Nephron progenitor cell (in vitro differentiated cells): Measurements from ENCODE around the gene SPSB4.

Source experiments
- DNase-seq: peaks from one replicate; pipeline ENCODE4 v3.0.0; 2021
- H3K27ac Mint-ChIP-seq: 2 replicates; pipeline ENCODE4 v1.8.0; 2021; ENCODE audit warnings: mild to moderate bottlenecking, moderate library complexity, mixed read lengths
- H3K27me3 Mint-ChIP-seq: 2 replicates; pipeline ENCODE4 v1.8.0; 2021; ENCODE audit warnings: mild to moderate bottlenecking, low read depth, mixed read lengths; ENCODE audit not compliant: poor library complexity
- H3K36me3 Mint-ChIP-seq: 2 replicates; pipeline ENCODE4 v1.8.0; 2021; ENCODE audit warnings: low read depth, mixed read lengths
- H3K4me1 Mint-ChIP-seq: 2 replicates; pipeline ENCODE4 v1.8.0; 2021; ENCODE audit warnings: mixed read lengths
- H3K4me3 Mint-ChIP-seq: 2 replicates; pipeline ENCODE4 v1.8.0; 2021; ENCODE audit warnings: mild to moderate bottlenecking, moderate library complexity, mixed read lengths
- H3K9me3 Mint-ChIP-seq: 2 replicates; pipeline ENCODE4 v1.8.0; 2021; ENCODE audit warnings: mild to moderate bottlenecking, moderate library complexity, mixed read lengths
- TF ChIP-seq, protein P1 (sequence below): fragments of 200-600 bp; sonication (generic); IDR thresholded peaks from 2 replicates; pipeline ENCODE4 v1.5.0; 2021; ENCODE audit warnings: antibody characterized with exemption

Gene SPSB4

DNA sequence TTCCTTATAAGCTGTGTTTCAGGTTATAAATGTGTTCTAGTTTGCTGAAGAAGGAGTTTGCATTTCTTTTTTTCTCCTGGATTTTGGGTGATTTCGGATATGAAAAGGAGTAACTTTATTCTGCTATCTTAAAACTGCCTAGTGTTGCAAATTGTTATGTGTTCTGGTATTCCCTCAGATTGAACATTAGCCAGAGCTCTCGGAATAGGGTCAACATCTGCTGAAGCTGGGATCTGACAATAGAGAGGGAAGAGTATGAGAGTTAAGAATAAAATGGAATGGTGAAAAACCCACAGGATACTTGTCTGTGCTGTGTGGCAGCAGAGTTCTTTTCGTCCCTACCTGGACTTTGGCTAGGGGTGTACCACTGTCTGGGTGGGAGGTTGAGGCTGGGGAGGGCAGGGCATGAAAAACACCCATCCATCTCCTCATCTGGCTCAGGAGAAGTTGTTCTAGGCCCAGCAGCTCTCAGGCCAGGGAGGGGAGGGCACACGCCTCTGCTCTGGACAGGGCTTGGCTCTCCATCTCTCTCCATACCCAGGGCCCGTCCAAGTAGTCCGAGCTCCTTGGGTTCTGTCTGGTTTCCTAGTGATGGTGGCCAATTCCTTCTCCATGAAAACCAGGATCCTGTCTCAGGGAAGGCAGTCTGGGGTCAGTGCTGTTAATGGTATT is 13.2 kb downstream of the SPSB4 start:
- H3K36me3 Mint-ChIP-seq = peaks cover 42% of the 10 kb centered on the region
- TF ChIP-seq, protein P1, sequence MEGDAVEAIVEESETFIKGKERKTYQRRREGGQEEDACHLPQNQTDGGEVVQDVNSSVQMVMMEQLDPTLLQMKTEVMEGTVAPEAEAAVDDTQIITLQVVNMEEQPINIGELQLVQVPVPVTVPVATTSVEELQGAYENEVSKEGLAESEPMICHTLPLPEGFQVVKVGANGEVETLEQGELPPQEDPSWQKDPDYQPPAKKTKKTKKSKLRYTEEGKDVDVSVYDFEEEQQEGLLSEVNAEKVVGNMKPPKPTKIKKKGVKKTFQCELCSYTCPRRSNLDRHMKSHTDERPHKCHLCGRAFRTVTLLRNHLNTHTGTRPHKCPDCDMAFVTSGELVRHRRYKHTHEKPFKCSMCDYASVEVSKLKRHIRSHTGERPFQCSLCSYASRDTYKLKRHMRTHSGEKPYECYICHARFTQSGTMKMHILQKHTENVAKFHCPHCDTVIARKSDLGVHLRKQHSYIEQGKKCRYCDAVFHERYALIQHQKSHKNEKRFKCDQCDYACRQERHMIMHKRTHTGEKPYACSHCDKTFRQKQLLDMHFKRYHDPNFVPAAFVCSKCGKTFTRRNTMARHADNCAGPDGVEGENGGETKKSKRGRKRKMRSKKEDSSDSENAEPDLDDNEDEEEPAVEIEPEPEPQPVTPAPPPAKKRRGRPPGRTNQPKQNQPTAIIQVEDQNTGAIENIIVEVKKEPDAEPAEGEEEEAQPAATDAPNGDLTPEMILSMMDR = no peak
- no peak overlapping the region for H3K4me3 Mint-ChIP-seq
- H3K9me3 Mint-ChIP-seq = peaks cover under 1% of the 10 kb centered on the region
- DNase-seq = no peak
- peaks cover 34% of the 10 kb centered on the region for H3K4me1 Mint-ChIP-seq
- H3K27me3 Mint-ChIP-seq = peaks cover 4% of the 10 kb centered on the region
- H3K27ac Mint-ChIP-seq = peak overlapping the region; percentile 70

DNA sequence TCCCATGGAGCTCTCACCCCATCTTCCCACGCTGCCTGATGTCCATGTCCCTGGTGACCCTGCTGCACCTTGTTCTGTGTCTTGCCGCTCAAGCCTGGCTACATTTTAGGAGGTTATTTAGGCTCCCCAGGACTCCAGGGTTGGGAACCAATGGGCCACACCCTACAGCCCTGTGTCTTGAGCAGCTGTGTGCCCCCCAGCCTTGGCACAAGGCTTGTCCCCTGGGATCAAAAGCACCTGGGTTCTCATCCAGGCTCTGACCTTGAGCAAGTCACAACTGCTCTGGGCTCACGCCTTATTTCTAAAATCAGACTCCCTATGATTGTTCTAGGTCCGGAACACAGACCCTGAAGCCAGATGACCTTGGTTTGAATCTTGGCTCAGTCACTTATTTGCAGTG is 14.1 kb downstream of the SPSB4 start:
- H3K27ac Mint-ChIP-seq = peak overlapping the region; percentile 94

DNA sequence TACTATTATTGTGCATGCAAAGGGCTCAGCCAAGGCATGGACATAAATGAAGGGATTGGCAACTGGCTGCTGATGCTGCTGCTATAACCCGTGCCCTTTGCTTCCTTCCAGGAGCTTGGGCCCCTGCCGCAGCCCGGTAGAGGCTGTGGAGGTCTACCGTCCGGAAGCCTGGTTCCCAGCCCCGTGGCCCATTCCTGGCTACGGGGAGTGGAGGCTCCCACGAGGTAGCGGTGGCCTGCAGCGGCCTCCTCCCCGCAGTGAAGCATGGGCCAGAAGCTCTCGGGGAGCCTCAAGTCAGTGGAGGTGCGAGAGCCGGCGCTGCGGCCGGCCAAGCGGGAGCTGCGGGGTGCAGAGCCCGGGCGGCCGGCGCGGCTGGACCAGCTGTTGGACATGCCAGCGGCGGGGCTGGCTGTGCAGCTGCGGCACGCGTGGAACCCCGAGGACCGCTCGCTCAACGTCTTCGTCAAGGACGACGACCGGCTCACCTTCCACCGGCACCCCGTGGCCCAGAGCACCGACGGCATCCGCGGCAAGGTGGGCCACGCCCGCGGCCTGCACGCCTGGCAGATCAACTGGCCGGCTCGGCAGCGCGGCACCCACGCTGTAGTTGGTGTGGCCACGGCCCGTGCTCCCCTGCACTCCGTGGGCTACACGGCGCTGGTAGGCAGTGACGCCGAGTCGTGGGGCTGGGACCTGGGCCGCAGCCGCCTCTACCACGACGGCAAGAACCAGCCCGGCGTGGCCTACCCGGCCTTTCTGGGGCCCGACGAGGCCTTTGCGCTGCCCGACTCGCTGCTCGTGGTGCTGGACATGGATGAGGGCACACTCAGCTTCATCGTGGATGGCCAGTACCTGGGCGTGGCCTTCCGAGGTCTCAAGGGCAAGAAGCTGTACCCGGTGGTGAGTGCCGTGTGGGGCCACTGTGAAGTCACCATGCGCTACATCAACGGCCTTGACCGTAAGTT is 15.0 kb downstream of the SPSB4 start:
- Mint-ChIP-seq H3K9me3 (no peaks in the 10 kb centered on the region), H3K36me3 (peaks cover 30% of the 10 kb centered on the region), H3K4me3 (no peak overlapping the region), H3K4me1 (peaks cover 49% of the 10 kb centered on the region), H3K27ac (no peak overlapping the region), H3K27me3 (peaks cover 4% of the 10 kb centered on the region)
- TF ChIP-seq, protein P1 = no peak
- DNase-seq = no peak

More for the DNA sequence above, 14.1 kb downstream of the SPSB4 start:
- TF ChIP-seq, protein P1 = no peak
- H3K4me3 Mint-ChIP-seq = no peak overlapping the region
- no peaks in the 10 kb centered on the region for H3K9me3 Mint-ChIP-seq
- peaks cover 33% of the 10 kb centered on the region for H3K36me3 Mint-ChIP-seq
- peaks cover 41% of the 10 kb centered on the region for H3K4me1 Mint-ChIP-seq
- DNase-seq = no peak
- H3K27me3 Mint-ChIP-seq = peaks cover 4% of the 10 kb centered on the region

DNA sequence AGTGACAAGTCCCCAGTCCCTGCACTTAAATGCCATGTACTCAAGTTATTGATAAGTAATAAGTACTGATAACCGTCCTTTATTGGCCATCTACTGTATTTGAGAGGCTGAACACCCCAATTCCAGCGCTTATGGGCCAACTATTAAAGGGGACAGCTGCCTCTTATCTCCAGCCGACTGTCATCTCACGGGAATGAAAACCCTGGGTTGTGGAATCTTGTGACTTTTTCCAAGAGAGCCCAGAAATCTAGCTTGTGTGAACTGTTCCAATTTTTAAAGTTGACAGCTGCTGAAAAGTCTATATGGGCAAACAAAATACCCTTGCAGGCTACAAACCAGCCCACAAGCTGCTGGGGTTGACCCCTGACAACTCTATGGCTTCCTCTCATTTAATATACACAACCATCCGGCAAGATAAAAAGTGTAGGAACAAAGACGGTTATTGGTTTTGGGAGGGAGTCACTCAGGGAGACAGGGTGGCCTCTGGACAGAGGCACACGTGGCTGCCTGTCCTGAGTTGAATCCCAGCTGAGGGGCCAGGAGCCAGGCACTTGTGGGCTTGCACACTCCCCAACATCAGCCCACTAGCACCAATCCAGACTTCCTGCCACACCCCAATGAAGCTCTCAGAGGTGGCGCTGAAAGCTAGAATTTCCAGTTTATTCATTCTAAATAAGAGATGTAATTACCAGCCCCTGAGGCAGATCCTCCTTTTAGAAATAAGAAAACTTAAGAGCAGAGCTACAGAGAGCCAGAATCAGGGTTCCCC is 16.2 kb downstream of the SPSB4 start:
- Mint-ChIP-seq H3K27ac (no peak overlapping the region), H3K36me3 (peaks cover 26% of the 10 kb centered on the region), H3K4me1 (peaks cover 57% of the 10 kb centered on the region), H3K9me3 (no peaks in the 10 kb centered on the region), H3K4me3 (no peak overlapping the region), H3K27me3 (peaks cover 4% of the 10 kb centered on the region)
- TF ChIP-seq, protein P1 = no peak
- no peak for DNase-seq

DNA sequence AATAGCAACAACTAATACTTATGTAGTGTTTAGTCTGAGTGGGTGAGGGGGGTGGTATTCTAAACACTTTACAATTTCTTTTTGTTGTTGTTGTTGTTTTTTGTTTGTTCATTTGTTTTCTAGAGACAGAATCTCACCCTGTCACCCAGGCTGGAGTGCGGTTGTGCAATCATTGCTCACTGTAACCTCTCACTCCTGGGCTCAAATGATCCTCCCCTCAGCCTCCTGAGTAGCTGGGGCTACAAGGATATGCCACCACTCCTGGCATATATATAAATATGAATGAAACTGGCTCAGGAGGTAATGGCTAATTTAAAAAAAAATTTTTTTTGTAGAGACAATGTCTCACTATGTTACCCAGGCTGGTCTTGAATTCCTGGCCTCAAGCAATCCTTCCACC is 19.1 kb downstream of the SPSB4 start:
- Mint-ChIP-seq H3K4me3 (no peak overlapping the region), H3K27ac (no peak overlapping the region), H3K9me3 (no peaks in the 10 kb centered on the region), H3K4me1 (peaks cover 65% of the 10 kb centered on the region), H3K27me3 (no peaks in the 10 kb centered on the region), H3K36me3 (peaks cover 26% of the 10 kb centered on the region)
- TF ChIP-seq, protein P1 = no peak
- no peak for DNase-seq
